Measurements from ENCODE around the gene CCDC33. TPM values are rescaled to one million over a fixed set of nuclear protein-coding genes. Genes with fewer than 3 reads are reported as not detected.

The CCDC33 gene
- total and polyA plus RNA-seq, 8 donors, result not detected

DNA sequence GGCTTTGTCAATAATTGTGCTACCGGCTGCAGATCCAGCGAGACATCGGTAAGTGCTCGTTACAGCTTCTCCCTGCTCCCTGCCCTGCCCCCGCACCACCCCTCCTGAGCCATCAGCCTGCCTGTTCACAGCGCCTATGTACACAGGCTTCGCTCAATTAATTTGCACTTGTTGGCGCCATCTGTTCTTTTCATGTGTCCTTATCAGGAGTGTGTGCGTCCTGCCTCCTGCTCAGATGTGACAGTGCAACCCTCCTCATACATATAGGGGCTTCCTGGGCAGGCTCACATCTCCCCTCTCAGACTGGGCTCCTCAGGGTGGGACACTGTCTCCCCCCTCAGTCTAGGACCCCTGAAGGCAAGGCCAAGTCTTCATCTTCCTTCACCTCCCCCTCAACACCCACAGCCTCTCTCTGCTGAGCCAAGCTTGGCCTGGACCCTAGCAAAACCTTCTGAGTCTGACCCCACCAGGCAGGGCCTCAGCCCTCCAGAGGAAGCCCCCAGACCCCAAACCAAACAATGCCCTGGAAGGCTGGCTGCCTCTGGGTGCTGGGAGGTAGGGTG lies 76.4 kb downstream of the CCDC33 start:
- FAIRE-seq (no peak), DNase-seq (peak in 2 of 6 donors; percentile 15 to 18), ATAC-seq (peak; percentile 35 to 81 (median 60))
- H3K4me3 ChIP-seq, result no peak overlapping the region
- intact Hi-C loops (cut with DNase I), result loop anchor here in 1 of 3 donors (10.0 kb wide), 1 partner anchor 188 kb away; no protein-coding TSS in a partner anchor
- TF ChIP-seq, protein P1, sequence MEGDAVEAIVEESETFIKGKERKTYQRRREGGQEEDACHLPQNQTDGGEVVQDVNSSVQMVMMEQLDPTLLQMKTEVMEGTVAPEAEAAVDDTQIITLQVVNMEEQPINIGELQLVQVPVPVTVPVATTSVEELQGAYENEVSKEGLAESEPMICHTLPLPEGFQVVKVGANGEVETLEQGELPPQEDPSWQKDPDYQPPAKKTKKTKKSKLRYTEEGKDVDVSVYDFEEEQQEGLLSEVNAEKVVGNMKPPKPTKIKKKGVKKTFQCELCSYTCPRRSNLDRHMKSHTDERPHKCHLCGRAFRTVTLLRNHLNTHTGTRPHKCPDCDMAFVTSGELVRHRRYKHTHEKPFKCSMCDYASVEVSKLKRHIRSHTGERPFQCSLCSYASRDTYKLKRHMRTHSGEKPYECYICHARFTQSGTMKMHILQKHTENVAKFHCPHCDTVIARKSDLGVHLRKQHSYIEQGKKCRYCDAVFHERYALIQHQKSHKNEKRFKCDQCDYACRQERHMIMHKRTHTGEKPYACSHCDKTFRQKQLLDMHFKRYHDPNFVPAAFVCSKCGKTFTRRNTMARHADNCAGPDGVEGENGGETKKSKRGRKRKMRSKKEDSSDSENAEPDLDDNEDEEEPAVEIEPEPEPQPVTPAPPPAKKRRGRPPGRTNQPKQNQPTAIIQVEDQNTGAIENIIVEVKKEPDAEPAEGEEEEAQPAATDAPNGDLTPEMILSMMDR (IDR thresholded peaks at IDR 0.05), result no peak
- H3K9me3 ChIP-seq, result no peaks in the 10 kb centered on the region
- H3K27ac ChIP-seq, result no peak overlapping the region
- H3K36me3 ChIP-seq, result no peaks in the 10 kb centered on the region
- peaks cover 0 to 3% (median 0%) of the 10 kb centered on the region in 4 donors for H3K27me3 ChIP-seq
- H3K4me1 ChIP-seq, result no peaks in the 10 kb centered on the region
- 29 to 37% methylated on average over 9 of the region's 9 CpGs for WGBS, 2 donors

DNA sequence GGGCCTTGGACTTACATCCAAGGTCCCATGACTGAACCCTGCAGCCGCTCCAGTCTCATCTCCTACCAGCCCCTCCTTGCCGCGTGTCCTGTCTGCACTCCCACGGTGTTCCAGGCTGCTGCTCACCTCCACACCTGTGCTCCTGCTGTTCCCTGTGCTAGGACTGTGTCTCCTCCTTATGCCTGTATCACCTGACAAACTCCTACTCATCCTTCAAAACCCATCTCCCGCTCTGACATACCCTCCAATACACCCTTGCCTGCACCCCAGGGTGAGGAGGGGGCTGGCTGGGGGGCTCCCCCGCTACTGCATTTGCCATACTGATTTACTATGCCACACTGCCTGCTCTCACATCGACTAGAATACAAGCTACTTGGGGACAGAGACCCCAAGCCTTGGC lies 77.8 kb downstream of the CCDC33 start:
- TF ChIP-seq, protein P1 (IDR thresholded peaks at IDR 0.05), result no peak
- H3K27me3 ChIP-seq, result no peaks in the 10 kb centered on the region
- DNase-seq (no peak), FAIRE-seq (no peak), ATAC-seq (no peak)
- H3K9me3 ChIP-seq, result no peaks in the 10 kb centered on the region
- no peak overlapping the region for H3K27ac ChIP-seq
- intact Hi-C loops (cut with DNase I), result loop anchor here in 1 of 3 donors (10.0 kb wide), 1 partner anchor 189 kb away; no protein-coding TSS in a partner anchor
- WGBS, 2 donors, result 72 to 85% methylated on average over 7 of the region's 7 CpGs
- H3K4me1 ChIP-seq, result no peaks in the 10 kb centered on the region
- no peaks in the 10 kb centered on the region for H3K36me3 ChIP-seq
- H3K4me3 ChIP-seq, result no peak overlapping the region

DNA sequence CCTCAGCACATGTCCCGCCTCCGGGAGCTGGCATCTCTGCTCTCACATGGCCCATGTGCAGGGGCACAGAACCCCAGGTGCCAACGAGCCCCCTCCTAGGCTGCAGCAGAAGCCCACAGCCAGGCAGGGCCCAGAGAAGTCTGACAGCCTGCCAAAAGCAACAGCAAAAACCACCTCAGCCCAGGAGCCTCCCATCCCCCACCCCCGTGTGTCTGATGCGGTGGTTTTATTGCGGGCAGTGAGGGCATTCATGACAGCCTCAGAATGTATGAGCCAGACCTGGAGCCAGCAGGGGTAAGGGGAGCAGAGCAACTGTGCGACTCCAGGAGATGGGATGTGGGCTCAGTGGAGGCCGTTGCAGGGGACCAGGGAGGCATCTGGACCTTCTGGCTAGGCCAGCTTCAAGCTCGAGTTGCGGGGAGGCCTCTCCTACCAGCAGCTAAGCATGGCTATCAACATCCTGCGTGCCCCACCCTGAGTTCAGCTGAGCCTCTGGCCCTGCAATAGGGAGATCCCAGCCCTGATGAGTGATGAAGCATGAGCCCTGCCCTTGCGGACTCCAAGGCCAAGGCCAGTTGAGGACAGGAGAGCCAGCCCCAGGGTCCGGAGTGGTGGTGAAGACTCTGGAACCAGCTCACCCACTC lies 78.8 kb downstream of the CCDC33 start:
- H3K4me1 ChIP-seq, result no peaks in the 10 kb centered on the region
- DNase-seq, result no peak
- no peaks in the 10 kb centered on the region for H3K9me3 ChIP-seq
- no peak overlapping the region for H3K4me3 ChIP-seq
- intact Hi-C loops (cut with DNase I), result loop anchor here in 1 of 3 donors (10.0 kb wide), 1 partner anchor 190 kb away; no protein-coding TSS in a partner anchor
- ATAC-seq, result no peak
- WGBS, 2 donors, result 72 to 76% methylated on average over 13 of the region's 13 CpGs
- H3K27ac ChIP-seq, result no peak overlapping the region
- FAIRE-seq, result no peak
- H3K27me3 ChIP-seq, result no peaks in the 10 kb centered on the region
- TF ChIP-seq, protein P1 (IDR thresholded peaks at IDR 0.05), result no peak
- no peaks in the 10 kb centered on the region for H3K36me3 ChIP-seq

DNA sequence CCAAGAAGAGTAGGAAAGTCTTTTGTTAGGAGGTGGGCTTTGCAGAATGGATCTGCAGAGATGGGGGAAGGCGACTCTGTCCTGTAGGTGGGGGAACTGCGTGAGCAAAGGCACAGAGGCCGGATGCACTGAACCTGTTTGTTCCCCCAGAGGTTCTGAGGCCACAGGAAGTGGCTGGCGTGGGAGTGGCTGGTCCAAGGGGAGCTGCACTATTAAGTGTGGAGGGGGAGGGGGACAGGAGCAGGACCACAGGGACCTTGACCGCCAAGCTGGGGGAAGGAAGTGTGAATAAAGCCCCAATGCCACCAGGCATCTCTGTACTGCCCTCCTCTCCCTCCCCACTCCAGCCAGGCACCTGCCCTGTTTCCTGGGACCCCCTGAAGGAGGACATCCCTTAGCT lies 79.5 kb downstream of the CCDC33 start:
- no peak overlapping the region for H3K4me3 ChIP-seq
- FAIRE-seq (no peak), ATAC-seq (no peak), DNase-seq (no peak)
- H3K4me1 ChIP-seq, result no peaks in the 10 kb centered on the region
- intact Hi-C loops (cut with DNase I), result loop anchor here in 1 of 3 donors (10.0 kb wide), 1 partner anchor 191 kb away; no protein-coding TSS in a partner anchor
- H3K9me3 ChIP-seq, result no peaks in the 10 kb centered on the region
- TF ChIP-seq, protein P1 (IDR thresholded peaks at IDR 0.05), result no peak
- H3K27ac ChIP-seq, result no peak overlapping the region
- H3K36me3 ChIP-seq, result no peaks in the 10 kb centered on the region
- WGBS, 2 donors, result 56 to 84% methylated on average over 5 of the region's 5 CpGs
- no peaks in the 10 kb centered on the region for H3K27me3 ChIP-seq

DNA sequence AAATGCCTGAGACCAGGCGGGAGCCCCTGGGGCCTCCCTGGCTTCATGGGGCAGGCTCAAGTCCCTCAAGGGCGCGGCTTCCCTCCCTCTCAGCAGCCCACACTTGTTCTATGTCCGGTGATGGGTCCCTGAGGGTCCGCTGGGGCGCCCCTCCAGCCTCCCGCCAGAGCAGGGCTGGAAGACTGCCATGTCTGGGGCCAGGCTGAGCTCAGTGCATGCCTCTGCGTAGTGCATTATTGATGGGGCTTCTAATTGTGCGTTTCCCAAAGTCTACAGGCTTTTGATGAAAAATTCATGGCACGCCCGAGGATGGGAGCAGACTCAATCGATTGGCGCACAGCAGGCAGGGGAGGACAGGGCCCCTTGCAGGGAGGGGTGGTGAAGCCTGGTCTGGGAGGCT lies 80.0 kb downstream of the CCDC33 start:
- WGBS, 2 donors, result 56 to 66% methylated on average over 13 of the region's 13 CpGs
- Histone ChIP-seq H3K27ac (no peak overlapping the region), H3K4me1 (no peaks in the 10 kb centered on the region), H3K4me3 (no peak overlapping the region), H3K9me3 (no peaks in the 10 kb centered on the region), H3K27me3 (no peaks in the 10 kb centered on the region), H3K36me3 (no peaks in the 10 kb centered on the region)
- FAIRE-seq (no peak), DNase-seq (no peak), ATAC-seq (no peak)
- TF ChIP-seq, protein P1 (IDR thresholded peaks at IDR 0.05), result no peak
- intact Hi-C loops (cut with DNase I), result loop anchor here in 1 of 3 donors (10.0 kb wide), 1 partner anchor 191 kb away; no protein-coding TSS in a partner anchor
